SH-SY5Y (cell line): ENCODE data around the gene TMED6.

Source experiments
- GATA2 ChIP-seq: IDR thresholded peaks from 2 replicates; pipeline ENCODE4 v1.6.1; 2011; ENCODE audit warnings: mild to moderate bottlenecking, low read depth, low read length
- GATA3 ChIP-seq: IDR thresholded peaks from 2 replicates; pipeline ENCODE4 v1.6.1; 2011; ENCODE audit warnings: low read depth, mild to moderate bottlenecking, low read length, moderate library complexity

- TF ChIP-seq GATA2 (no peak), GATA3 (no peak)
Observed at GRCh38 chr16:69301187-69301586, 50.4 kb downstream of the TMED6 start.
